ENCODE data around the gene ZC3H8. TPM values are rescaled to one million over a fixed set of nuclear protein-coding genes. Genes with fewer than 3 reads are reported as not detected.

The ZC3H8 gene
- total RNA-seq, 1 donor from 2014 or later, result 12.0 TPM

DNA sequence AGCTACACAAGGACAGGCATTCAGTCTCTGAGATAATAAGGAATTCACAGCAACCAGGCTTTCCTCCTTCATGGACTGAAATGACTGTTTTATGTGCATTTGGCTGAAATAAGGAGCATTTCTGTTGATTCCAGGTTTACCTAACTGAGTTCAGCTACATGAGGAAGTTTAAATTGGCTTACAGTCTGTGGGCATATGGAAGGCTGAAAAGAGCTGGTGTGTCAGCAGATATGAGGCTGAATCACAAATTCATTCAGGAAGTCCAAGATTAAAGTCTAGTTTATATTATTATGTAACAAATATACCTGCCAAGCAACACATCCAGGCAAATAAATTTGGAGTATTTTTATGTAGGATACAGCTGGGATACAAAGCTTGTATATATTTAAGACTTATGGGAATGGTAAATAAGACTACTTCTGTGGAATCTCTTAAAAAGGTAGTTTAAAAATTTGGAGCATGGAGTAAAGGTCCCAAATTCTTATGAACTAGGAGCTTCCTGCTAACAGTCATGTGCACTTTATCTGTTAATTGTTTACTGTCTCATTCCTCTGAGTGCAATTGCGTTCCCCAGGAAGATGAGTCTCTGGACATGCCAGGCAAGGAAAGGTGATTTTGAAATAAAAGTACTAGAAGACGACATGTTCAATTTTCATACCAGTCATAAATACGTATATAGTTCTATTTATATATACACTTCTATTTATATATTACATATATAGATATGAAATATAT is 53.0 kb downstream of the ZC3H8 start:
- ATAC-seq (ENCODE audit: poor library complexity) (no peak), DNase-seq (no peak)
- intact Hi-C loops (cut with DNase I), result no loop called here

DNA sequence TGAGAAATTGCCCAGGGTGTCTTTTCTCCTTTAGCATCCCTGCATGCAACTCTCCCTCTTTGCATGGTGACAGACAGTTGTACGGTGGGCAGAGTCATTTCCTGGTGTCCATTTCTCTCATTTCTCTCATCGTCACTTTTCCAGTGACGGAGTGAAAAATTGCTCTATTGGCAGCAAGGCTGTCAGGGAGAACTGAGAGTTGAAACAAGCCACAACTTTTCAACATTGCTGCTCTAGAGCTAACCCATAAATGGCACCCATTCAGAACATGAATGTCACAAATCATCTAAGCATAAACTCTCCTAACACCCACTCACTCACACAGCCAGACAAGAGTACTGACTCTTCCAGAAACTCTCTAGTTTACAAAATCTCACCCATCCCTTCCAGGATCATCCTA is 55.7 kb downstream of the ZC3H8 start:
- intact Hi-C loops (cut with DNase I), result no loop called here
- DNase-seq (no peak), ATAC-seq (ENCODE audit: poor library complexity) (no peak)

DNA sequence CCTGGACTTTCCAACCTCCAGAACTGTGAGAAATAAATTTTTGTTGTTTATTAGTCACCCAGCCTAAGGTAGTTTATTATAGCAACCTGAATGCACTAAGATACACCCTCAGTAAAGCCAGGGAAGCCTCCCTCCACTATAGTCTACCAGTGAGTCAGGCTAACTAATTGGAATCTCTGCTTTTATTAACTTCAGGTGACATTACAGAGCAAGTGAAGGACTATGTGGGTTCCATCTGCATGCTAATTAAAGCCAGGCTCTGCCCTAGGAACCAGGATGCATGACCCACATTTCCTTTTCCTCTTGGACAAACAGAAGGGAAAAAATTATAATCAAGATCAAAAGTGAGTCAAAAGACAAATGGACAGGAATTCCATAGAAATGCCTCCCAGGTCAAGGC is 56.1 kb downstream of the ZC3H8 start:
- intact Hi-C loops (cut with DNase I), result no loop called here
- no peak for ATAC-seq (ENCODE audit: poor library complexity)
- no peak for DNase-seq

DNA sequence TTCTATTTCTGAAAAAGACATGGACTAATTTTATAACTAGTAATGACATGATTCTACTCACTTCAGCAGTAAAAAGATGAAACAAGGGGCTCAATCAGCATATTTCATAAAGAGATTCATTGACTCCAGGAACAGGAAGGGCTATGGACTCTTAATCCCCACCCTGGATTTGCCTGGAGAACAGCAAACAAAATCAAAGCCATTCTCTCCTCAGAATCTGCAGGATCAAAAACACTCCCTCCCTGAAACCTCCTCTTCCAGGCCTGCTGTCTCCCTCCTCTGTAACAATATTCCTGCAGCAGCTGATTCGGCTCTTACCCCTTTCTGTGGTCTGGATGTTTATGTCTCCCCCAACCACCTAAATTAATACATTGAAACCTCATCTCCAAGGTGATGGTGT is 57.0 kb downstream of the ZC3H8 start:
- ATAC-seq (ENCODE audit: poor library complexity), result no peak
- intact Hi-C loops (cut with DNase I), result no loop called here
- DNase-seq, result no peak

DNA sequence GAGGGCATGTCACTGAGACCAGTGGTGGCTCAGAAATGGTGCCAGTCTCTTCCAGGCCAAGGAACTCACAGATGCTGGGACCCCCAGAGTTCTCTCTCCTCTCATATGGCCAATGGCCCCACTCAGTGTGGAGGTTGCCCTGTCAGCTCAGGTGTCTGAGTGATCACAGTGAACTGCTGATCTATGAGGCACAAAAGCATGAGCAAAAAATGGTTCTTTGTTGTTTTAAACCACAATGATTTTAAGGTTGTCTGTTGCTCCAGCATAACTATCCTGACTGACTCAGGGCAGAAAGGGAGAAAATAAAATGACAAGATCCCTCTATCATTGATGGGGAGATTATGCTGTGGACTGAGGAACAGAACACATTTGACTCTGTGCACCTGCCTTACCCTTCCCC is 58.9 kb downstream of the ZC3H8 start:
- no peak for DNase-seq
- no peak for ATAC-seq (ENCODE audit: poor library complexity)
- intact Hi-C loops (cut with DNase I), result no loop called here

DNA sequence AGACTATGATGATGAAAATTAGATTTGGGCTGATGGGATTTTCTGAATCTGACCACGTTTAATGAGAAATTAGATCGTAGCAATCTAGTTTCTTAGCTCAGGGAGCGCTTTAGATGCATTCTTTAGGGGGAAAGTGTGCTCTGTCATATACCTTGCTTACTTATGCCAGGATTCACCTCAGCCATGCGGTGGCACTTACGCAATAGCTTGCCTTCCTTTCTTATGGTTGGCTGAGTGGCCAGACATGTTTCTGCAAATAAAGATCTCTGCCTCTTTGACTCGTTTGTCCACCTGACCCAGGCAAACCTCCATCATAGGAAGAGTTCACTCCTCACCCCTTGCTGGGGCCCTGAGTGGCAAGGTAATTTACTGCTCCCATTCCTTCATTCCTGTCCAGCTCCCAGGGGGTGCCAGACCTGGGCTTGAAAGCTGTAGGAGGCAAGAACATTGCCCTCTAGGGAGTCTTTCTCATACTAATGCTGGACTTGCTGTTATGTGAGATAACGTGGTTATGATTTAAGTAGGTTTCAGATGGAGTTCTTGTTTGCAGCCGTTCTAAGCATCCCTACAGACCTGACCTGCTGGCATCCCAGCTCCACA is 59.6 kb downstream of the ZC3H8 start:
- no peak for ATAC-seq (ENCODE audit: poor library complexity)
- no peak for DNase-seq

DNA sequence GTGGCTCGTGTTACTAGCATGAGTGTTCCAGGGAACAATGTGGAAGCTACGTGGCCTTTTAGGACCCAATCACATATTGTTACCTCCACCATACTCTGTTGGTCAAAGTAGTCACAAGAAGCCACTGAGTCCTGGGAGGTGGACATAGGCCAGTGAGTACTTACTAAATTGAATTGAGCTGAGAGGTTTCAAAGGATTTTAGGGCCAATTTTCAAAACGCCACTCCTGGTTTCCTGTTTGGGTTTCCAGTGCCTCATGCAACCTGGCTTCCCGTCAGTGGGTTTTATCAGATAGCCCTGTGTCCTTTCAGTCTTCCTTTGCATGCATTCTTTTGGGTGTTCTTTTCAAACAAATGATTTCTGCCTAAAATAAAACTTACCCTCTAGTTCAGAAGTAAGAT is 60.4 kb downstream of the ZC3H8 start:
- ATAC-seq (ENCODE audit: poor library complexity) (no peak), DNase-seq (no peak)
- intact Hi-C loops (cut with DNase I), result no loop called here

More for the DNA sequence above, 59.6 kb downstream of the ZC3H8 start:
- intact Hi-C loops (cut with DNase I), result no loop called here

DNA sequence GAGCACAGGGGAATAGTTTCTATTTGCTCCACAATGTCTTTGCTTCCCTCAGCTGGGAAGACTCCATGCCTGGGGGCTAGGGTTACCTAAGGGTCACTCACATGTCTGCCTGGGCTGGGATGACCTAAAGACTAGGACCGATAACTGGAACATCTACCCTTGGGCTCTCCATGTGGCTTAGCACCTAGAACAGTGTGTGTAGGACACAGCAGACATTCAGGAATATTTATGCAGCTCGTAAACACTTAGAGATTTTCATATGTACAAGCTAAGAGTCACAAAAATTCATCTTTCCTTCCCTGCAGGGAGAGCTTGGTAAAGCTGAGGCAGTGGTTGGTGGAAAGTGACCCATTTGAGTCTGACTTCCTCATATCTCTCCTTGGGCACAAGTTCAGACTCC is 60.8 kb downstream of the ZC3H8 start:
- DNase-seq, result no peak
- ATAC-seq (ENCODE audit: poor library complexity), result no peak
- intact Hi-C loops (cut with DNase I), result no loop called here

DNA sequence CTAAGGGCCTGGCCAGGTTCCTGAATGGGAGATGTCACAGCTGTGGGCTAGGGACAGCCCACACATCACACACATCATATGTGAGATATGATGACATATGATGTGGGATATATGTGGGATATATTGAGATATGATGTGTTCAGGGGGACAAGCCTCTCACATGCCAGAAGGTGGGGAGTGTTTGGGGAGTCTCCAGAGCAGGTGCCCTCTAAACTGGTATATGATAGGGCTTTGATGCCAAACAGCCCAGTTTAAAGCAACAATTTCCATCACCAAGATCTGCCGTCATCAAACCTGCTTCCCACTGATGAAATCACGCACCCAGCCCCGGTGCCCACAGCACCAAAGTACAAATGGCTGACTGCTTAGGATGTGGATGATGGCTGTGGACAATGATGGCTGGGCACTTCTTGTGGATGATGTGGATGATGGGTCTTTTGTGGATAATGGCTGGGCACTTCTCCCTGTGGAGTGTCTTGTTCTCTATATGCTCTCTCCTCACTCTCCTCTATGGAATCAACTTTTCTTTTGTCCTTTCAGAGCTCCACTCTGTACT is 65.8 kb downstream of the ZC3H8 start:
- intact Hi-C loops (cut with DNase I), result no loop called here
- ATAC-seq (ENCODE audit: poor library complexity) (no peak), DNase-seq (no peak)

DNA sequence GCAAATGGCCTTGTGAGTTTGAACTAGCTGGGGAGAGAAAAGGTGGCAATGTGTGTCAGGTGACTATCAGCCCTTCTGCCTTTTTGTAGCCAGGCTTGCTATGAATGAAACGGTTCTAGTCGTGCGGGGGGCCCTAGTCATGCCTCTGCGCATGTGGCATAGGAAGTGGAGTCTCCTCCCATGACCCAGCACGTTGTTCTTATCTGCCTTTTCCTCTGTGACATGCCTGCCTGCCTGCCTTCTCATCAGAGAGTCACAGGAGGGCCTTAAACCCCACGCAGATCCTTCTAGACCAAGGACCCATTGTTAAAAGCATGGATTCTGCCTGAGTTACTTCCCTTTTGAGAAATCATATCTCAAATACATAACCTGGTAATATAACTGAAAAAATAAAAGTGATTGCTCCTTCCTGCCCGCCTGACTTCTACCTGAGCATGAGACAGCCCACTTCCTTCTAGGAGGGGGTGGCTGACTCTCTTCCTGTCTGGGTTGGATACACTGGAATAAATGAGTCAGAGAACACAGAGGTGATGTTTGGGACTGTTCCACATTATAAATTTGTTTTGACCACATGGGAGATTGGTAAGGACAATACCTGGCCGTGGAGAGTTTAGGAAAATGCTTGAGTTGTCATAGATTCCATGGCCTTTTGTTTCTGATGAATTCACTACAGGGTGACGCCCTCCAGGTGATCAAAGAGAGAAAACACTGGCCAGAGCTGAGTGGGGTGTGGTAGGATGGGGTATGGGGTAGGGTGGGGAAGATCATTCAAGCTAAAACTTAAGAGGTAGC is 66.8 kb downstream of the ZC3H8 start:
- ATAC-seq (ENCODE audit: poor library complexity) (no peak), DNase-seq (no peak)
- intact Hi-C loops (cut with DNase I), result no loop called here

DNA sequence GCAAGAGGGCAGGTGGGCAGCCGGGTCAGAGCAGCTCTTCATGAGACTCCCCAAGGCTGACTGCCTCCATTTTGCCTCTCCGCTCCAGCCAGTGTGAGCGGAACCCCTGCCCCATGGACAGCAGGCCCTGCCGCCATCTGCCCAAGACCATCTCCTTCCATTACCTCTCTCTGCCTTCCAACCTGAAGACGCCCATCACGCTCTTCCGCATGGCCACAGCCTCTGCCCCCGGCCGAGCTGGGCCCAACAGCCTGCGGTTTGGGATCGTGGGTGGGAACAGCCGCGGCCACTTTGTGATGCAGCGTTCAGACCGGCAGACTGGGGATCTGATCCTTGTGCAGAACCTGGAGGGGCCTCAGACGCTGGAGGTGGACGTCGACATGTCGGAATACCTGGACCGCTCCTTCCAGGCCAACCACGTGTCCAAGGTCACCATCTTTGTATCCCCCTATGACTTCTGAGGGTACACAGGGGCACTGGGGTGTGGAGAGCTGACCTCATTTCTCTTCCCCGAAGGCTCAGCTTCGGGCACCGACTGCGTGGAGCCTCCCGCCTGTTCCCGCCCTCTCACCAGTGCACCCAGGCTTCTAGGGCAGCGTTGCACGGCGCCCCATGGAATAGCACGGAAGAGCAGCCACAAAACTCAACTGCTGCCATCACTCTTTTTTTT is 67.7 kb downstream of the ZC3H8 start:
- intact Hi-C loops (cut with DNase I), result no loop called here
- DNase-seq (no peak), ATAC-seq (ENCODE audit: poor library complexity) (no peak)

DNA sequence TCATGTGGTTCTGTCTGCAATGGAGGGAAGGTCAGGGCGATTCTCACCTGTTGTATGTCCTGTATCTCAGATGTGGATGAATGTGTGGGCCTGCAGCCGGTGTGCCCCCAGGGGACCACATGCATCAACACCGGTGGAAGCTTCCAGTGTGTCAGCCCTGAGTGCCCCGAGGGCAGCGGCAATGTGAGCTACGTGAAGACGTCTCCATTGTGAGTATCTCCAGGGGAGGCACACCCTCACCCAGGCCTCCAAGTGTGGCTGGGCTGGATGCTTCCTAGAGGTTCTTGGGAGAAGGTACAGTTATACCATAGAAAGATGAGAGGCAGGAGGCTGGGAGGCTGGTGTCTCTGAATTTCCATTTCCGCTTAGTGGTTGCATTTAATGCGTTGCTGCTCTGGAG is 69.7 kb downstream of the ZC3H8 start:
- ATAC-seq (ENCODE audit: poor library complexity) (no peak), DNase-seq (no peak)
- intact Hi-C loops (cut with DNase I), result no loop called here

DNA sequence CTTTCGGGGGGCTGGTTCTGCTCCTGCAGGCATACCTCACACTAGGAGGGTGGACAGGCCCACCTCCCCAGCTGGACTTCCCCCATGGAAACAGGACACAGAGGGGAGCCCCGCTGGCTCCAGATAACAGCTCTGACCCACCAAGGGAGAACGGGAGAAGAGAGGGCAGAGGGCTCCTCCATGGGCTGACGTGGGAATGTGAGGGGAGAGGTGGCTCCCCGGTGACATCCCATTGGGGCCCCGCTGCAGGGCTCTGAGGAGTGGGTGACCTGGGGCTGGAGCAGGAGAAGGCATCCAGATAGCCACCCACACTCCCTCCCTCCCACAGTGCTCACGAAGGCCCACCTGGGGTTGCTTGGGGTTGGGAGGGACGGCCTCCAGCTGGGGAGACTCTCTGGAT is 70.7 kb downstream of the ZC3H8 start:
- ATAC-seq (ENCODE audit: poor library complexity), result no peak
- DNase-seq, result no peak
- intact Hi-C loops (cut with DNase I), result no loop called here

DNA sequence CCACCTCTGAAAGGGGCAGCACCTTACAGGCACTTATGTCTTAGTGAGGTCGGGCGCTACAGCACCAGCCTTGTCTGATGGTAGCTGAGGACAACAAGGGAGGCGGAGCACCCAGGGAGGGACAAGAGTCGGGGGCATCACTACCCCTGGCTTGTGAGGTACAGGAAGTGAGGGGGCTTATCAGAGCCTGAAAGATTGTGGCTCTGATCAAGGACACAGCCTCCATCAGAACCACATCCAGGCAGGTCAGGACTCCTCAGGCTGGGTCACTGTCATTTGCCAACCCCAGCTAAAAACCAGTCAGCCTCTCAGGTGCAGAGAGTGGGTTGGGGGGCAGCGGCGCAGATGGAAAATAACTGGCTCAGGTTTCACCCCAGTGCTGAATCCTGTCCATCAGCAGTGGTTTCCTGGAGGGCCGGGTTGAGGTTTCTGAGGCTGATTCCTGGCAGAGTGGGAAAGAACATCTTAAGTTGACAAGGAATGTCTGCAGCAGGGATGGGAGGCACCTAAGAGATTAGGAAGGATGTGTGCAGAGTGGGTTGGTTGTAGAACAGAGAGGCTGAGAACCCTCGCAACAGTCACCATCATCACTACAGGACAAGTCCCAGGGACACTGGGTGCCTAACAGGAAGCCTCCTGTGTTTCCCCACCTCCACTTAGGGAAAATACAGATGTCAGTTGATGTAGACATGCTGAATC is 71.4 kb downstream of the ZC3H8 start:
- intact Hi-C loops (cut with DNase I), result no loop called here
- ATAC-seq (ENCODE audit: poor library complexity), result no peak
- no peak for DNase-seq

DNA sequence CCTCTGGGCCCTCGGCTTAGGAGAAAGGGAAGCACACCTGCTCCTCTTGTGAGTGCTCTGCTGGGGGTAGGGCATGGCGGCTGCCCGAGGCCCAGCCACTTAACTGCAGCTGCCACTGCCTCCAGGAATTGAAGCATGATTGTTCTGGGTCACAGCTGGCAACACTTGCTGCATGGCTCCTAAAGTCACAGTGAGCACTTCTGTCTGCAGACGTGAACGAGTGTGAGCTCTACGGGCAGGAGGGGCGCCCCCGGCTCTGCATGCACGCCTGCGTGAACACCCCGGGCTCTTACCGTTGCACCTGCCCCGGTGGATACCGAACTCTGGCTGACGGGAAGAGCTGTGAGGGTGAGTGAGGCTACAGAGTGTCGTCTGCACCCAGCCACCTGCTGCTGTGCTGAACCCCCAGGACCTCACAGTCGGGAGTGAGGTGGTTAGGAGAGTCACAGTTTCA is 72.2 kb downstream of the ZC3H8 start:
- DNase-seq (no peak), ATAC-seq (ENCODE audit: poor library complexity) (no peak)
- intact Hi-C loops (cut with DNase I), result no loop called here

DNA sequence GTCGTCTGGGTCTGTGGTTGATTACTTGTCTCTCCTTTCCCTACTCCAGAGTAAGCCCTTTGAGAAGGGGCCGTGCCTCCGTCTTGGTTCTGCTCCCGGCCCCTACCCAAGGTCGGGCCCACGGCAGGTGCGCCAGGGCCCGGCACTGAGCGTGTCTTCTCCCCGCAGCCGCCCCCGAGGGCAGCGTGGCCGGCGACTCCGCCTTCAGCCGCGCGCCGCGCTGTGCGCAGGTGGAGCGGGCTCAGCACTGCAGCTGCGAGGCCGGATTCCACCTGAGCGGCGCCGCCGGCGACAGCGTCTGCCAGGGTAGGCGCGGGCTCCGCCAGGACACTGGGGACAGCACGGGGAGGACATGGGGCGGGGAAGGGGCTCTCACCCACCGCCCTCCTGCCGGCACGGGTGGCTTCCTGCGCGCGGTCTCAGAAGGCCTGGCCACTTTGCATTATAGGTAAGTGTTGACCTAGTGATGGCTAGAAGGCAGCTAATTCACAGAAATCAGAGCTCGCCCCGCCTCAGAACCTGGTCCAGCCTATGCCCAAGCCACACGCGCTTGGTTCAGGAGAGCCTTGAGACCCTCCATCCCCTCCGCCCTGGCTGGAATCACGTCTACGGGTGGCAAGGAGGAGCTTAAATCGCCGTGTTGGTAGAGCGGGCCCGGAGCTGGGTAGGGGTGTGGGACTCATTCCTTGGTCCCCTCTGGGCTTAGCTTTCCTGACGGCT is 73.1 kb downstream of the ZC3H8 start:
- ATAC-seq (ENCODE audit: poor library complexity), result no peak
- intact Hi-C loops (cut with DNase I), result no loop called here
- no peak for DNase-seq

DNA sequence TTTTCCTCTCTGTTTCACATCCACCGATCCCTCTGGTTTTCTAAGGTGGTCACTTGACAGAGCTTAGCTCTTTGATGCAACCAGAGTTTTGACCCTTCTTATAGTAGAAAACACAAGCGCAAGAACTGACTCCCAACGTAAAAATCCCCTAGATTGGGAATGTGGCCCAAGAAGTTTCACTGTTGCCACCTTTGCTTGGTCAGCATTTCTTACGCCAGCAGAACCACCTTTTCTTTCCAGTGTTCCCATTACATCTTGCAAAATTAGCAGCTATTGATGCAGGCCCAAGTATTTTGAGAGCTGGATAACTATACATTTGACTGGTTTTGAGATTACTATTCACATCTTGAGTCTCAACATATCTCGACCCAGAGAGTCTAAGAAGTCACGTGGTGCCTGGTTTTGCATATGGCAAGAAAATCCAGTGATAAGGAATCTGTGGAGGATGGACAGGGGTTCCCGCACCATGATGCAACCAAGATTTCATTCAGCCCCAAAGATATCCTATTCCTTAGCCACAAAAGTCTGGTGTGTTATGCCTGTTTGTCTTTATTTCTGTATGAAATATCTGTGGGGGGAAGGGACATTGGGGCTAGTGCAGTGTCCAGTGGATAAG is 78.8 kb downstream of the ZC3H8 start:
- no peak for DNase-seq
- ATAC-seq (ENCODE audit: poor library complexity), result no peak
- intact Hi-C loops (cut with DNase I), result no loop called here

DNA sequence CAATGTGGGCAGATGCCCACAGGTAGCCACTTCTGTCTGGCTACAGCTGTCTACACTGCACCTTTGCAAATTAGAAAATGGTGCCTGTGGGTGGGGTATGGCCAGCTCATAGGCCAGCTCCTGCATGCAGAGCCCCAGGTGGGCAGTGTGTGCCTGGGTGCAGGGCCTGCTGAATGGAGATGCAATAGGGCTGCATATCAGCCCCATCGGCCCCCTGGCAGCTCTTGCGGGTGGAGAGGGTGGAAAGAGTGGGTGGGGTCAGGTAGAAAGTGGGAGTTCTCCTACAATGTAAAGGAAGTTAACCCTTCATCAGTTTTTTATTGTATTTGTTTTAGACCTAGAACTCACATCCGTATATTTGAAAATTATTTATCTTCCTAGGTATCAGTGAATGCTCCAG is 79.5 kb downstream of the ZC3H8 start:
- ATAC-seq (ENCODE audit: poor library complexity) (no peak), DNase-seq (no peak)
- intact Hi-C loops (cut with DNase I), result no loop called here

All from Right ventricle myocardium superior (tissue), 1 donor.